GM12878 (cell line): ENCODE results near the gene ADAM23. TPM values are rescaled to one million over a fixed set of nuclear protein-coding genes. Genes with fewer than 3 reads are reported as not detected.

ENCODE experiments used
- ATAC-seq: fragments of 200-7000 bp; cut with Tn5 transposase; 3 replicates; pipeline ENCODE4 v1.9.1; 2020; ENCODE audit warnings: mild to moderate bottlenecking, moderate library complexity
- BruUV-seq: library from RNA; stranded (reverse); fragments of 400-500 nt; replicated peaks from 2 replicates; lab custom pipeline; 2021; lab: Mats Ljungman, UMichigan
- CTCF ChIA-PET: fragments of 300-600 bp; sonication (Branson Sonifier 250); formaldehyde crosslinking; extraction: SDS; loops from one replicate; lab custom pipeline; 2021; ENCODE audit warnings: inconsistent platforms; lab: Yijun Ruan, JAX
- POLR2A ChIA-PET: fragments of 350-600 bp; formaldehyde crosslinking; extraction: SDS; loops from one replicate; lab custom pipeline; 2021; ENCODE audit warnings: inconsistent platforms; lab: Charles Lee
- RAD21 ChIA-PET: fragments of 300-600 bp; sonication (Branson Sonifier 250); formaldehyde crosslinking; loops from one replicate; lab custom pipeline; 2023; ENCODE audit warnings: antibody characterized with exemption; ENCODE audit not compliant: unreplicated experiment; lab: Charles Lee
- SMC1A ChIA-PET: fragments of 300-600 bp; sonication (Branson Sonifier 250); formaldehyde crosslinking; loops from one replicate; lab custom pipeline; 2023; ENCODE audit not compliant: unreplicated experiment, uncharacterized antibody; lab: Charles Lee
- DNase-seq: peaks from one replicate; pipeline ENCODE4 v3.0.0-alpha.2; 2011; ENCODE audit warnings: low read depth, low spot score
- FAIRE-seq: peaks from 3 replicates; lab custom pipeline; 2011; peaks lifted over from hg19 to GRCh38; lab: Jason Lieb, UNC
- H2AFZ ChIP-seq: 2 replicates; pipeline ENCODE4 v1.6.0; 2011; ENCODE audit warnings: low read depth, low read length, control low read depth; ENCODE audit not compliant: control insufficient read depth
- H3K27ac ChIP-seq: 2 replicates; pipeline ENCODE4 v1.5.1; 2011; ENCODE audit warnings: control low read depth; ENCODE audit not compliant: control insufficient read depth, insufficient read depth
- H3K27me3 ChIP-seq, 2 experiments: replicated peaks in 1 of 2; 2 replicates each; pipeline versions ENCODE4 v1.6.0 to v1.6.1; 2011; ENCODE audit warnings: low read length in 1 of 2; ENCODE audit not compliant: control insufficient read depth in 2 of 2, insufficient read depth in 2 of 2
- H3K36me3 ChIP-seq, 2 experiments: 2 replicates each; pipeline ENCODE4 v1.5.1; 2011; ENCODE audit warnings: low read length in 1 of 2; ENCODE audit not compliant: control insufficient read depth in 2 of 2, insufficient read depth in 2 of 2
- H3K4me1 ChIP-seq: 2 replicates; pipeline ENCODE4 v1.6.1; 2011; ENCODE audit warnings: mild to moderate bottlenecking, low read length, moderate library complexity, mixed read lengths; ENCODE audit not compliant: control insufficient read depth, insufficient read depth
- H3K4me2 ChIP-seq: 2 replicates; pipeline ENCODE4 v1.6.0; 2011; ENCODE audit warnings: control low read depth; ENCODE audit not compliant: control insufficient read depth, insufficient read depth
- H3K4me3 ChIP-seq: fragments of 200-600 bp; sonication (generic); 2 replicates; pipeline ENCODE4 v1.5.1; 2016
- H3K79me2 ChIP-seq: 2 replicates; pipeline ENCODE4 v1.6.0; 2011; ENCODE audit warnings: low read length; ENCODE audit not compliant: control insufficient read depth, insufficient read depth
- H3K9ac ChIP-seq: 2 replicates; pipeline ENCODE4 v1.8.0; 2011; ENCODE audit warnings: low read length, control low read depth, mixed read lengths; ENCODE audit not compliant: control insufficient read depth, insufficient read depth
- H3K9me3 ChIP-seq: replicated peaks from 3 replicates; pipeline ENCODE4 v1.5.1; 2011; ENCODE audit warnings: mild to moderate bottlenecking, low read length; ENCODE audit not compliant: control insufficient read depth, insufficient read depth
- H4K20me1 ChIP-seq: 2 replicates; pipeline ENCODE4 v1.6.0; 2011; ENCODE audit not compliant: control insufficient read depth, insufficient read depth
- BRCA1 ChIP-seq: IDR thresholded peaks from 2 replicates; pipeline ENCODE4 v1.6.1; 2011; ENCODE audit warnings: low read depth, low read length, improper control_type of control experiment
- E2F8 ChIP-seq: fragments of 450-650 bp; IDR thresholded peaks from 2 replicates; pipeline ENCODE4 v1.6.1; 2018; ENCODE audit warnings: mild to moderate bottlenecking, low read depth, moderate library complexity; ENCODE audit not compliant: partially characterized antibody
- GABPA ChIP-seq: IDR thresholded peaks from 2 replicates; pipeline ENCODE4 v1.6.1; 2014; ENCODE audit warnings: antibody characterized with exemption, low read depth, mild to moderate bottlenecking, inconsistent platforms
- HCFC1 ChIP-seq: fragments of 150-350 bp; IDR thresholded peaks from 2 replicates; pipeline ENCODE4 v1.6.1; 2014; ENCODE audit warnings: low read length
- IRF3 ChIP-seq: fragments of 450-650 bp; IDR thresholded peaks from 2 replicates; pipeline ENCODE4 v1.6.1; 2014; ENCODE audit warnings: mild to moderate bottlenecking
- NBN ChIP-seq: fragments of 450-650 bp; IDR thresholded peaks from 2 replicates; pipeline ENCODE4 v1.6.1; 2016
- NFXL1 ChIP-seq: fragments of 450-650 bp; IDR thresholded peaks from 2 replicates; pipeline ENCODE4 v1.6.1; 2017; ENCODE audit warnings: antibody characterized with exemption, mild to moderate bottlenecking, borderline replicate concordance
- NFYA ChIP-seq: IDR thresholded peaks from 2 replicates; pipeline ENCODE4 v1.6.1; 2011; ENCODE audit warnings: low read depth, mild to moderate bottlenecking, low read length, improper control_type of control experiment, borderline replicate concordance
- PML ChIP-seq: IDR thresholded peaks from 2 replicates; pipeline ENCODE4 v1.6.1; 2012; ENCODE audit warnings: low read length, inconsistent platforms
- POLR2A ChIP-seq: IDR thresholded peaks from 2 replicates; pipeline ENCODE4 v1.6.1; 2011; ENCODE audit warnings: low read depth, mild to moderate bottlenecking, low read length
- SMAD5 ChIP-seq: IDR thresholded peaks from 2 replicates; pipeline ENCODE4 v1.6.1; 2016; ENCODE audit warnings: antibody characterized with exemption, low read depth
- SREBF1 ChIP-seq: IDR thresholded peaks from 2 replicates; pipeline ENCODE4 v1.6.1; 2012; ENCODE audit warnings: mild to moderate bottlenecking, low read length
- SUZ12 ChIP-seq: fragments of 200-600 bp; sonication (generic); IDR thresholded peaks from one replicate; pipeline ENCODE4 v1.6.1; 2018; ENCODE audit warnings: antibody characterized with exemption, mild to moderate bottlenecking; ENCODE audit not compliant: unreplicated experiment
- YBX1 ChIP-seq: fragments of 450-650 bp; IDR thresholded peaks from 2 replicates; pipeline ENCODE4 v1.6.1; 2016; ENCODE audit warnings: antibody characterized with exemption
- ZBTB11 ChIP-seq: fragments of 450-650 bp; formaldehyde crosslinking; IDR thresholded peaks from 2 replicates; pipeline ENCODE4 v1.5.0; 2022; ENCODE audit warnings: mild to moderate bottlenecking, missing genetic modification characterization
- ZNF207 ChIP-seq: fragments of 450-650 bp; IDR thresholded peaks from 2 replicates; pipeline ENCODE4 v1.6.1; 2014; ENCODE audit warnings: antibody characterized with exemption, mild to moderate bottlenecking, borderline replicate concordance
- ZNF274 ChIP-seq: IDR thresholded peaks from one replicate; pipeline ENCODE4 v1.8.0; 2011; ENCODE audit not compliant: insufficient read length, insufficient read depth
- WGBS: methylation state at CpG from one replicate; pipeline ENCODE4 v1.1.6; 2016; ENCODE audit warnings: low lambda C conversion rate; ENCODE audit not compliant: insufficient replicate concordance, insufficient coverage; ENCODE audit errors: missing lambda C conversion rate; 5-methylcytosine and 5-hydroxymethylcytosine counted together
- in situ Hi-C: fragments of 300-500 bp; cut with MboI; formaldehyde crosslinking; loops from 9 replicates; pipeline ENCODE4 v1.14.3; 2018; ENCODE audit warnings: mixed read lengths
- intact Hi-C: fragments of 100-400 bp; cut with micrococcal nuclease; formaldehyde crosslinking; loops from one replicate; pipeline ENCODE4 v1.14.2; 2022; ENCODE audit not compliant: unreplicated experiment
- polyA plus RNA-seq, 11 experiments: library from polyadenylated mRNA; depleted of rRNA in 4 of 11; unstranded in 6 of 11; stranded (reverse) in 5 of 11; fragments of >200 nt; fragmentation: Nextera tagmentation in 4 of 11; fragmentation: Illumina TruSeq in 1 of 11; extraction: Ambion mirVana in 4 of 11; extraction: Trizol in 1 of 11; gene quantifications; 1 replicate in 1 of 11; 2 replicates in 10 of 11; pipeline versions ENCODE4 v1.2.1 to v1.2.3, GENCODE V29; 2011 to 2016; ENCODE audit warnings: inconsistent platforms in 2 of 11, missing spikeins in 2 of 11, low read depth in 1 of 11
- total RNA-seq, 4 experiments: library from RNA; depleted of rRNA in 3 of 4; stranded (reverse); fragments of >200 nt in 3 of 4; fragmentation: Illumina TruSeq in 1 of 4; extraction: Trizol in 1 of 4; gene quantifications; 2 replicates each; pipeline versions ENCODE4 v1.2.1 to v1.2.3, GENCODE V29; 2013 to 2021

The ADAM23 gene
- total and polyA plus RNA-seq, 10 of the 15 experiments (the other 5 are each of a cell fraction or from before 2014, with no cell fraction given) = 5.7 to 41.8 (median 15.6) TPM

- no peak for TF ChIP-seq ZBTB11 (CRISPR knock-in tag)
- TF ChIP-seq ZNF274 = no peak
- no peak for TF ChIP-seq POLR2A
- no peak for TF ChIP-seq SREBF1
Observed at GRCh38 chr2:206478340-206478739, 35.0 kb downstream of the ADAM23 start (continued).

- no peak for ATAC-seq
- no peak for DNase-seq
- no peak overlapping the region for H3K4me3 ChIP-seq
- POLR2A ChIA-PET = interaction anchor here (0.6 to 1.3 kb wide), 3 partner anchors 8 to 16 kb away, joined by 3 read pairs; no protein-coding TSS in a partner anchor
- H3K4me2 ChIP-seq = no peak overlapping the region
- no peak overlapping the region for H2AFZ ChIP-seq
- in situ Hi-C loops = no loop called here
- no peaks in the 10 kb centered on the region for H3K79me2 ChIP-seq
- H3K4me1 ChIP-seq = no peaks in the 10 kb centered on the region
- H3K9me3 ChIP-seq = no peaks in the 10 kb centered on the region; the same call in 2 of the 3 replicates
- FAIRE-seq = no peak
- SMC1A ChIA-PET = interaction anchor here (0.7 to 1.8 kb wide), 5 partner anchors 16 to 173 kb away, joined by 3 to 4 read pairs (median 4); no protein-coding TSS in a partner anchor
- BruUV-seq = no TSS peak
- H3K36me3 ChIP-seq = no peaks in the 10 kb centered on the region
- intact Hi-C loops = no loop called here
- TF ChIP-seq PML = no peak
- TF ChIP-seq SUZ12 = no peak
- TF ChIP-seq NFYA = no peak
- TF ChIP-seq IRF3 = no peak
- TF ChIP-seq SMAD5 = no peak
- TF ChIP-seq BRCA1 = no peak
- no peak for TF ChIP-seq NBN
- TF ChIP-seq HCFC1 = no peak
- TF ChIP-seq GABPA = no peak
- no peak for TF ChIP-seq ZNF207
- TF ChIP-seq SREBF1 = no peak
- TF ChIP-seq NFXL1 = no peak
- TF ChIP-seq YBX1 = no peak
- TF ChIP-seq E2F8 = no peak
- no peaks in the 10 kb centered on the region for H4K20me1 ChIP-seq
- WGBS = 3% methylated on average over 2 of the region's 2 CpGs
- no peak overlapping the region for H3K27ac ChIP-seq
- CTCF ChIA-PET = interaction anchor here (0.6 to 1.5 kb wide), 4 partner anchors 8 to 595 kb away, joined by 3 to 5 read pairs (median 3); no protein-coding TSS in a partner anchor
- no peak overlapping the region for H3K9ac ChIP-seq
- no peaks in the 10 kb centered on the region for H3K27me3 ChIP-seq
- RAD21 ChIA-PET = interaction anchor here (1.2 kb wide), 1 partner anchor 17 kb away, joined by 4 read pairs; no protein-coding TSS in a partner anchor
Observed at GRCh38 chr2:206480161-206480560, 36.8 kb downstream of the ADAM23 start.
